AML-193 (cell line): ENCODE measurements around the gene FRMD1.
"Not testable (repeated sequence)": the region's sequence is repeated elsewhere in the genome, so short reads cannot be mapped to it uniquely, and the experiment has no call there.

Source experiments
- DNase-seq, 2 experiments: peaks; one replicate each; lab custom pipeline; 2025; lab: John Stamatoyannopoulos, UW

Gene FRMD1

DNA sequence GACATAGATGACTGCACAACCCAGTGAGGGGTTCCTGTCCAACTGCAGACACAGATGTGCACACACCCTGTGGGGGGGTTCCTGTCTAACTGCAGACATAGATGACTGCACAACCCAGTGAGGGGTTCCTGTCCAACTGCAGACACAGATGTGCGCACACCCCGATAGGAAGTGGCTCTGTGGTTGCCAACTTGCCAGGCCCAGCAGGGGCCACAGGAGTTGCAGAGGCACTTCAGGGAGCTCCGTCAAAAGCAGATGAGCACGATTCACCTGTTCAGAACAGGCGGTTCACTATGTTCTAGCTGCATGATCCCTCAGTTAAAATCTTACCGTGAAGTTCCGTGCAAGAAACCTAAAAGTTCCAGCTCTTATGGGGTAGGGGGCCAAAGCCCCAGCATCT lies 1.6 kb downstream of the FRMD1 start:
- DNase-seq, result not testable (repeated sequence)

DNA sequence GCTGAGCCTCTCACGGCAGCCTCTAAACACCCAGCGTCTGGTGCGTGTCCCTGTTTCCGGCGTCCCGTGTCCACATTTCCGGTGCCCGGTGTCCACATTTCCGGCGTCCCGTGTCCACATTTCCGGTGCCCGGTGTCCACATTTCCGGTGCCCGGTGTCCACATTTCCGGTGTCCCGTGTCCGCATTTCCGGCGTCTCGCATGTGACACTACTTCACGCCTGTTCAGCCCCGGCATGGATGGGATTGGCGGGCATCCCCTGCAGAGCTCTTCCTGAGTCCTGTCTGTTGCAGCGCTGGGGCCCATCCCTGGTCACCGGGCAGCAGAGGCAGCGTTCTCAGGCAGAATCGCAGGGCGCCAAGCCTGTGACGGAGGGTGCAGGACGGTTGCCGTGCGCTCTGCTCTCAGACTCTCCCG lies 3.2 kb downstream of the FRMD1 start:
- no peak for DNase-seq

DNA sequence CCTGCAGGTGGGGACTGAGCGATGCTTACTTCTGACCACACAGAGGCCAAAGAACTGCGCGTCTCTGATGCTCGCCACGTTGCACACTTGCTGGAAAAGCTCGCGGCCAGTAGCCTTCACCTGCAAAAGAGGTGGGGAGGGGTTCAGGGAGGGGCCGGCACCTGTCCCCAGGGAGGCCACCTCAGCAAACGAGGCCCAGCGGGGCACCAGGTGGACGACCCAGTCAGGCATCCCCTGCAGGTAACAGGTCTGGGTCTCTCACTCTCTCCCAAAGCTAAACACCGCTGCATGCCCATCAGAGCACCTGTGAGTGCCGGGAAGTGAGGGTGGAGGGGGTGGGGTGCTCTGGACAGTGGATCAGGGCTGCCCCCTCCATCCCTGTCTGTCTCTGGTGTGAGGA lies 3.8 kb downstream of the FRMD1 start:
- no peak for DNase-seq

DNA sequence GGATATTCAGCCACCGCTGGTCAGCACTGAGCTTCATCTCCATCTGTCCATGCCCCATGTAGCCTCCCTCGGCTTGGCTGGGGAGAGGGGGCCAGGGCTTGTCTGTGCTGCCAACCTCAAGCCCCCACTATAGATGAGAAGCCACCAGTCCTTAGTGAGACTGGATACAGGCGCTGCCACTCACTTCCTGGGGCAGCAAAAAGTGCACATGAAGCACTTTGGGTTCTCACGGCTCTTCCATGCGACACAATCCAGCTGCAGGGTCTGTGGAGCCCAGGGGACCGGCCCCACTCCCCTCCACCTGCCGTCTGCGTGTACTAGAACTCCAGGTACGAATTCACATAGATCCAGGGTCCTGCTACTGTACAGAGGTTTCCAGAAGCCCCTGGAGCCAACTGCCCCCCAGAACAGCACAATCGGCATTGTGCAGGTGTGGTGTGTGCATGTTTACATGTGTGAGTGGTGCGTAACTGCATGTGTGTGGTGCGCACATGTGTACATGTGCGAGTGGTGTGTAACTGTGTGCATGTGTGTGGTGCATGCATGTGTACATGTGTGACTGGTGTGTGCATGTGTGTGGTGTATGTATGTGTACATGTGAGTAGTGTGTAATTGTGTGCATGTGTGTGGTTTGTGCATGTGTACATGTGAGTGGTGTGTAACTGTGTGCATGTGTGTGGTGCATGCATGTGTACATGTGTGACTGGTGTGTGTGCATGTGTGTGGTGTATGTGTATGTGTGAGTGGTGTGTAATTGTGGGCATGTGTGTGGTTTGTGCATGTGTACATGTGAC lies 4.9 kb downstream of the FRMD1 start:
- DNase-seq, result no peak

DNA sequence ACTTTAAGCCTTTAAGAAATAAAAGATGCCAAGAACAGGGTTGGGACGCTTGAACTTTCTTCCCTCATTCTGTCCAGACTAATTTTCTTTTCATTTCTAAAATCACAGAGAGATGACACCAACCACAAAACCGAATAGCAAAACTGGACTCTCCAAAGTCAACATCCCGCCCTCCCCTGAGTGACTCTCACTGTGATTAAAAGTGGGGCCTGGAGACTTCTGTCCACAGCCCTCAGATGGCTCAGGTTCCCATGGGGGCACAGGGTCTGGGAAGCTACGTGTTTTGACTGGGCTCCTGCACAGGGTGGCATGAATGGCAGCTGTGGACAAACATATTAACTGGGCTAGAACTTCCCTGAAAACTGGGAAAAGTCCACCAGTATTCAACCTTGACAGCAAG lies 6.3 kb downstream of the FRMD1 start:
- DNase-seq, result no peak

DNA sequence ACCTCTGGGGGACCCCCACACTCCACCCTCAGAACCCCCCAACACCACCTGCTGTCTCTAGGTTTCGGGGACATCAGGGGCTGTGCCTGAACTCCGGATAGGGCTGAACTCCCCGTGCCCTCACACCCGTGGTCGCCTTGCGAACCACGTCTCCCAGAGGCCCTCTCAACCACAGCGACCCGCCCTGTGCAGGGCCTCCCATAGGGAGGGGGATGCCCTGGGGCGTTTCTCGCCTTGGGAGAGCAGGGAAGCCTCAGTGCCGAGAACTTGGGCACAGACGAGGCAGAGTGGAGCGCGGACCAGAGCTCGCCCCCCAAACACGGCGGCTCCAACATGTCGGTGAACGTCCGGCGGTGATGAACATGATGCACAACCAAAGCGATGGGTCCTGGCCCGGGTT lies 6.8 kb downstream of the FRMD1 start:
- DNase-seq, result no peak

DNA sequence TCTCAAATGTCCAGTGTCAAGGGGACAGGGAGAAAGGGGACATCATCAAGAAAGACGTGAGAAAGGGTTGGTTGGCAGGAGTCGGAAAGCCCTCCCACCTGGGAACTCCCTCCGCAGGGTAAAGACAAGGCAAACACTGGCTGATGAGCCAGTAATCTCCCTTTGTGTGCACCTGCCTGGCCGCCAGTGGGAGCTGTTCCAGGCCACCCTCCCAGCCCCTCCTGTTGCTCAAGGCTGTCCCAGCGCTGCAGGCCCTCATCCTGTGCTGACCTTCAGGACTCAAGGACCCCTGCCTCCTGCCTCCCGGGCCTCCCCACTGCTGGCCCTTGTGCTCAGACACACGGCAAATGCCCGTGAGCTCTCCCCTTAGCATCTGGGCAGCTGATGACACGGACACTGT lies 7.4 kb downstream of the FRMD1 start:
- no peak for DNase-seq

DNA sequence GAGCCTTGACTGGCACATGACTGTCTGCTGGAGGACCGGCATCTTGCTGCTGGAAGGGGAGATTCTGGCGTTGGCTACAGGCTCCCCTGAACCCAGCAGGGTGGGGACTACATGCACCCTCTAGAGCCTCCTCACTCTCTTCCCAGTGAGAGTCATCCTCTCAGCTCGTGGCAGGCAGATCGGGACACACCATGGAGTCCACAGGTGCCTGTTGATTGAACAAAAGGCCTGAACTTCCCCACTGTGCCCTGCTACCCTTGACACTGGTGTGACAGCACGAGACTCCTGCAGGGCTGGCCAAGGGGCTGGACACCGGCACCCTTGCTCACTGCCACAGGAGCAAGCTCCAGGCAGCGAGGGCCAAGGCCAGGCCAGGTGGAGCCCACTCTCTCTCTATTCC lies 8.2 kb downstream of the FRMD1 start:
- no peak for DNase-seq

DNA sequence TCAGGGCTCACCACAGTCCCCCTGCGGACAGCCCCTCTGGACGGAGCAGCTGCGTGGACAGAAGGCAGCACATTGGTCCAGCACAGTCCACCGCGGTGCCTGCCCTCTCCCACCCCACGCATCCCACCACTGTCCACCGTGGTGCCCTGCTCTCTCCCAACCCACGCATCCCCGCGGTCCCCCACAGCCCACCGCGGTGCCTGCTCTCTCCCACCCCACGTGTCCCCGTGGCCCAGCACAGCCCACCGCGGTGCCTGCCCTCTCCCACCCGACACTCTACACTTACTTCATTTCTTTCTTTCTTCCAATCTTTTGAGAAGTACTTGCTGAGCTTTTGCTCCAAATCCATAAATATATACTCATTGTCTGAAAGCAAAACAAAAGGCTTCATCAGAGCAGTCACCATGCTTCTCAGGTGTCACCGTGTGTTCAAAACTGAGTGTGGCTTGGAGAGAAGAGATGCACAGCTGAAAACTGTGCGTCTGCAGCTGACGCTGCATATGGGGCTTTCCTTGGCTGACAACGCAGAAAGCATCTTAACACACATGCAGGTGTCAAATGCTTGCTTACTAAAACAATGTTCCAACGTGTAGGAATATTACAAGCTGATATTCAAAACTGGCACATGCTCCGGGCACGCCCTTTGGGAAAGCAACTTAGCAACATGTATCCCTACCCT lies 11.8 kb downstream of the FRMD1 start:
- DNase-seq, result no peak

DNA sequence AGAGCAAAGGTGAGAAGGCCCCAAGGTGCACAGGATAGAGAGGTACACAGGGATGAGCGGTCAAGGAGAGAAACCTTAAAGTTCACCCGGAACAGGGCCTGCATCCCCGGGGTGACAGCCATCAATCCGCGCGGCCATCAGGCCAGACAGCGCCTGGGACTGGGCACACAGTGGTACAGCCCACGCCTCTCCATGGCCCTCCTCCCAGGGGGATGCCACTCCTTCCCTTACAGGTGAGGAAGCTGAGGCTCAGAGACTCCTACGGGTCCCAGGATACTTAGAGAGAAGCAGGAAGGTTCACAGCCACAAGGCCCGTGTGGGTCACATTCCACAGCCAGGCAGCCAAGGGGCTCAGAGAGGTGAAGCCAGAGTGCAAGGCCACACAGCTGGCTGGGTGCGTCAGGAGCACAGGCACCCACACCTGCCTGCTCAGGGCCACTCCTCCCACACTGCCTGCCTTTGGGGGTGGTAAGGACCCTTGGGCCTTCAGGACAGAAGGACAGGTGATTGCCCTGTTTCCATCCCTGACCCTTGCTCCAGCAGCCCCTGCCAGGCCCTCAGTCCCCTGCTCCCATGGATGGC lies 14.7 kb downstream of the FRMD1 start:
- no peak for DNase-seq

DNA sequence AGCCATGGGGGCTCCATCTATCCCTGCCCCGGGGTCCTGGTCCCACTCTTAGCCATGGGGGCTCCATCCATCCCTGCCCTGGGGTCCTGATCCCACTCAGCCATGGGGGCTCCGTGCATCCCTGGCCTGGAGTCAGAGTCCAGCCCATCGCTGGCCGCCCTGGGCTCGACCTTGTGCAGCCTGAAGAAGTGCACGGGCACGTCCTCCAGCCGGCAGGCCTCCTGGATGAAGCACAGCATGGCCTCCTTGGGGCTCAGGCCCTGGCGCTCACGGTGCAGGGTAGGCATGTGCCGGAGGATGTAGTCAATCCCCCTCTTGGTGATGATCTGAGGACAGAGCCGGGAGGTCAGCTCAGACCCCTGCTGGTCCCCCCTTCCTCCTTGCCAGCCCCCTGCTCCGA lies 15.6 kb downstream of the FRMD1 start:
- no peak for DNase-seq

DNA sequence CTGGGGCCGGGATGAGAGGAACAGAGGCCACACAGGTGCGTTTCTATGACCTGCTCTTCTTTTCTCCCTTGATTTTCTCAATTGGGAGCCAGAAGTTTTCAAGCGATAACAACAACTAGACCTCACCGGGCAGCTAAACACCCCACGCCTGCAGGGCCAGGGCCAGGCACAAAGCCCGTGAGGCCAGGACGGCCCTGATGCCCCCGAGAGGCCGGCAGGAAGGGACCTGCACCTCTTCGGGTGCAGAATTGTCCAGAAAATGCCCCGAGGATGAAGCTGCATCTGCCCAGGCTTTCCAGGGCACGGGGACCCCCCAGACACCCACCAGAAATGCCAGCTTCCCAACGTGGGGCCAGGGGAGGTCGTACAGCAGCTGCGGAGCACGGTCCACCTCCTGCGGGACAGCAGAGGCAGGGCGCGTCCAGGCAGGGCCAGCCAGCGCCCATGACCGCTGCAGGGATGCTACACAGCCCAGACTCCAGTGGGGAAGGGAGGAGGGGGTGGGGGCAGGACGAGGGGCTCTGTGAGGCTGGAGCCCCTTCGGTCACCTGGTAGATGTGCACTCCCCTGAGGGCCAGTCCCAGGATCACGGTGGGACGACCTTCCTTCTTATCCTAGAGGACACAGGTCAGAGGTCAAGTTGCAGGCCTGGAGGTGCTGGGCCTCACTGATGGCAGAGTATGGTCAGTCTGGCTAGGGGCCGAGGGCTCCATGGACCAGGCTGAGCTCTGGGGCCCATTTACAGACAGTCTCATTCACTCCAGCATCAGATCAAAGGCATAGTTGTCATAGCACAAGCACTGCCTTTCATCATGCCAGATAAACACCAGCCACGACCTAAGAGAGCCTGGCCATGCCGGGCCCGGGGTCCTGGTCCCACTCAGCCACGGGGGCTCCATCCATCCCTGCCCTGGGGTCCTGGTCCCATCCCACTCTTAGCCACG lies 16.4 kb downstream of the FRMD1 start:
- no peak for DNase-seq

DNA sequence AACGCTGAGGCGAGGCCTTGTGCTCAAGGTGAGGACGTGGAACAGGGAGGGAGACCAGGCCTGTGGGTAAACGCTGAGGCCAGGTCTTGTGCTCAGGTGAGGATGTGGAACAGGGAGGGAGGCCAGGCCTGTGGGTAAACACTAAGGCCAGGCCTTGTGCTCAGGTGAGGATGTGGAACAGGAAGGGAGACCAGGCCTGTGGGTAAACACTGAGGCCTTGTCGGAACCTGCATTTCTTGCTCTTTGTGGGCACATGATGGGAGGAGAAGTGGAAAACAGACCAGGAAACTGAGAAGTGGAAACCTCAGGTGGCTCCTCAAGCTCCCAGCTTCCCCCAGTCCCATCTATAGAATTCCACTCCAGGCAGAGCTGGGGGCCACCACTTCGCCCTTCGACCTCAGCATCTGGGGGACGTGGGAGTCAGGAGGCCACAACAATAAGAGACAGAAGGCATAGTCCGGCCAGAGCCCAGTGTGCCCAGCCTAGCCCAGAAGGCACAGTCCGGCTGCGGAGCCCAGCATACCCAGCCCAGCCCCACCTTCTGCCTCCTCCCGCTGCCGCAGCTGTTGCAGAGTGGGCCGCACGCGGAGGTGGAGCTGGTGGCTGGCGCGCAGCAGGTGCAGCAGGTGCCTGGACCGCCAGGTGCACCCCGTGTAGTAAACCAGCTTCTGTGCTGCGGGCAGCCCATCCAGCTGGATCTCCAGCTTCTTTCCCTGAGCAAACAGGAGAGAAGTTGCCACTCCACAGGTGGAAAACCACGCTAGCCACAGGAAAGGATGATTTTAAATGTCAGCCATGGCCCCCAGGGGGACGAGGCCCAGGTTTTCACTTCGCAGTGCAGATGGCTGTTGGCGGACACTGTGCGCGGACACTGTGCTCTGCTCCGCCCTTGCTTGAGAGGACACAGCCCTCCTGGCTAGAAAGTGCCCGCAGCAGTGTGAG lies 17.5 kb downstream of the FRMD1 start:
- DNase-seq, result no peak

DNA sequence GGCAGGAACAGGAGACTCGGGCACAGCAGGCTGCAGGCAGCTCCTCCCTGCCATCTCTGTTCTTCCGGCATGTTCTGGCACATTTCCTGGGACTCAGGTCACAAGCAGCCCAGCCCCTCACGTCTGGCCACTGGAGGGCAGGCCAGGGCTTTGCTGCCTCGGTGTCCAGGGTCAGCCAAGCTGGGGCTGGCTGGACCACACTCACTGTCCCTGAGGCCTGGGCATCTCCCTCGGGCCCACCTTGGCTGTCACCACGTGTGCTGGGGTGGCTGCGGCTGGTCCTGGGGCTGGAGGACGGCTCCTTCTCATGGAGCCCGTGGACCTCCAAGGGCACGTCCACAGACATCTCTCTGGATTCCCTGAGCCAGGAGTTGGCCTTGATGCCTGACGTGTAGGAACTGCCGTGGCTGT lies 18.5 kb downstream of the FRMD1 start:
- DNase-seq, result no peak

DNA sequence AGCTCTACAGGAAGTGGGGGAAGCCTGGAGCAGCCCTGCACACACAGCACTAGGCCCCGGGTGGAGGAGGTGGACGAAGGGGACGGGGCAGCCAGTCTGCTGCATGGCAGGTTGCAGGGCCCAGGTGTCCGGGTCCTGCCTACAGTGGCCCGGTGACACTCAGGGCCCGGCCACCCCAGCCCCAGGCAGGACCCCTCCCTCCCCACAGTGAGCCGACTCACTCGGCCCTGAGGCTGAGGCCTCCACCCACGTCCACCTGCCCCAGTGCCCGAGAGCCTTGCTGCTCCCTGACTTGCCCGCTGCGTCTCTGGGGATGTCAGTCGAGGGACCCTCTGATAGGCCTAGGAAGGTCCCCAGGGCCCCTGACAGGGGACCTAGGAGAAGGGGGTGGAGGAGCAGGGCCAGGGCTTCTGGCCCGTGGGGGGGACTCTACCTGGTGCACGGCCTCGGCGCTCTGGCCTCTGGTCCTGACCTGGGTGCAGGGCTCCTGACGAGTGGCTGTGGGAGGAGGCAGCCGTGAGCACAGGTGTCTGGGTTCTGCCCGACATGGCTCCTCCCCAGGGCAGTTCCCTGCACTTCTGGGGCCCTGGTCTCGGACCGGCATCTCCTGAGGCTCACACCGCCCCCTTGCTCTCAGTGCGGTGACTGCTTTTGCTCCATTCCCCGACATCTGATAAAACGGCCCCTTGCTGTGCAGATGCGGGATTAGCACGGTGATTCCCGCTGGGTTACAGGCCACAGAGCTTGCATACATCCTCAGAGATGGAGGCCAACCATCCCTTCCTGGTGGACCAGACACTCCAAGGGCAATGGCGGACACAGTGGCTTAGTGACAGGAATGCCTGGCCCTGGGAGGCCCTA lies 20.1 kb downstream of the FRMD1 start:
- no peak for DNase-seq

DNA sequence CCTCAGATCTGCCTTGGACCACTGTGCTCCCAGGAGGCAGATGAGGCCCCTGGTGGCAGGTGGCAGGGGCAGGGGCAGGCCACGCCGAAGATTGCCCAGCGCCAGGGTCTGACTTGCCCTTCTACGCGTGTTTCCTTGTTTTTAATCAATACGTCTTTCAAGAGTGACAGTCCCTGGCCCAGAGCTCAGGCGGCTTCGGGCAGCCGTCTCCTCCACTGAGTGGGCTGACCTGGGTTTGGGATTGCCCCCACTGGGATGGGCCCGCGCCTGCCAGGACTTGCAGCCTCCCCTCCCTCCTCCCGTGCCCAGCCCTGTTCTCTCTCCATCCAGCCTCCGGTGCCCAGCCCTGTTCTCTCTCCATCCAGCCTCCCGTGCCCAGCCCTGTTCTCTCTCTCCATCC lies 21.2 kb downstream of the FRMD1 start:
- no peak for DNase-seq

DNA sequence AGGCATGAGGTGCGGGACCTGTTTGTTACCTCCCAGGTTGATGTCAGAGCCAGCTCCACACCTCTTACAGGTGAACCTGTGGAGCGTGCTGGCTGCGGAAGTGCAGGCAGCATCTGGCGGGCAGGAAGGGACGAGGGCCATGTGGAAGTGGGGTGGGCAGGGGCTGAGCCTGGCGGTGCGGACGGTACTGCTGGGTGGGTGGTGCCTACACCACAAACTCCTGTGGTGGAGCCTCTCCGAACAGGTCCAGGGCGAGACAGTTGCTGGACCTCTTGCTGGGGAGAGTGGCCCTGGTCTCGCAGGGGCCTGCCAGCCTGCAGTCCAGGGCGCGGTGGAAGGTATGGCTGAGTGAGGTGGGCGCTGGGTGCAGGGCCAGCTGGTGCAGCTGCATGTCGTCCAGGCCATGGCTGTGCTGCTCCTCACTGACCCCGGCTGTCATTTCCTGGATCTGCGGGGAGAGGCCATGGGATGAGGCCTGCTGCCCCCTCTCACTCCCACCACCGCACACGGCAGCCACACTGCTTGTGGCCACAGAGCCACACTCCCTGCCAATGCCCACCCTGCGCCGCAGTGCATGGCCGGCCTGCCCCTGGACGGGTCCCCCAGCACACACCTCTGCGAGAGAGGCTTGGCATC lies 22.0 kb downstream of the FRMD1 start:
- DNase-seq, result no peak

DNA sequence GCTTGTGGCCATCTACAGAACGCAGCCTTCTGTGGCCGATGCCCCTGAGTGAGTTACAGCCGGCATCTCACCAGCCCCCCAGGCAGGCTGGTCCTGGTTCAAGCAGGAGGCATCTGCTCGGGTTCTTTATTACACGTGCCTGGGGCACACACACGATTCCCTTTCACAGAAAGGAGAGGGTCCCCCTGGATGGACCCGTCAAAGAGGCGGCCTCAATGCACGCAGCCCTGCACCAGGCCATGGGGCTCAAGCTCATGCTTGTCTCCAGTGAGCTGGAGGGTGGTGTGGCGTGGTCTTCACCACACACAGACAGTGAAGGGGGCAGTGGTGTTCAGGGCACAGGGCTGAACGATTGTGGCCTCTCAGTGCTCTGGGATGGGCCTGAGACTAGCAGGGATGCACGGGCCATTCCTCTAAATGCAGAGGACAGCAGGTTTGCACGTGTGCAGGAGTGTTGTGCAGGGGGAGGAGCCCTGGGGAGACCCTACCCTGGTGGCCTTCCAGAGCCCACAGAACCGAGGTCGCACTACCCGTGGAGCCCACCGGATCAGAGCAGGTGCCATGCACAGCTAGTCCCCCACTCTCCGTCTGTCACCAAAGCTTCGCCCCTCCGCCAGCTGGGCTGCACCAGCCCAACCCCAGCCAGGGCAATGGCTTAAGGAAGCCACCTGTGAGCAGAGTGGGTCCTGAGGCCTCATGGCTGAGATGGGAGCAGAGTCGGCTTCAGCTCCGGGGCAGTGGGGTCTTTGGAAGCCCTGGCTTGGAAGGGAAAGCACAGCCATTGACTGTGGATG lies 23.1 kb downstream of the FRMD1 start:
- DNase-seq, result no peak
